Glutamatergic neuron (in vitro differentiated cells): ENCODE results near the gene DDX54. TPM values are rescaled to one million over a fixed set of nuclear protein-coding genes. Genes with fewer than 3 reads are reported as not detected.
"Not testable (repeated sequence)": the region's sequence is repeated elsewhere in the genome, so short reads cannot be mapped to it uniquely, and the experiment has no call there.

Source experiments
- DNase-seq: peaks from one replicate; pipeline ENCODE4 v3.0.0; 2022
- H3K27ac Mint-ChIP-seq: one replicate; pipeline ENCODE4 v1.8.0; 2020; ENCODE audit warnings: mild to moderate bottlenecking, mixed read lengths, inconsistent platforms; ENCODE audit not compliant: unreplicated experiment
- H3K27me3 Mint-ChIP-seq: one replicate; pipeline ENCODE4 v1.8.0; 2020; ENCODE audit warnings: mild to moderate bottlenecking, moderate library complexity, mixed read lengths, inconsistent platforms; ENCODE audit not compliant: unreplicated experiment
- H3K36me3 Mint-ChIP-seq: one replicate; pipeline ENCODE4 v1.8.0; 2020; ENCODE audit warnings: mild to moderate bottlenecking, mixed read lengths, inconsistent platforms; ENCODE audit not compliant: unreplicated experiment
- H3K4me1 Mint-ChIP-seq: one replicate; pipeline ENCODE4 v1.8.0; 2020; ENCODE audit warnings: mild to moderate bottlenecking, low read depth, mixed read lengths, inconsistent platforms; ENCODE audit not compliant: unreplicated experiment
- H3K4me3 Mint-ChIP-seq: one replicate; pipeline ENCODE4 v1.8.0; 2020; ENCODE audit warnings: mild to moderate bottlenecking, mixed read lengths, inconsistent platforms; ENCODE audit not compliant: unreplicated experiment
- H3K9me3 Mint-ChIP-seq: one replicate; pipeline ENCODE4 v1.8.0; 2020; ENCODE audit warnings: mild to moderate bottlenecking, moderate library complexity, mixed read lengths, inconsistent platforms; ENCODE audit not compliant: unreplicated experiment
- CTCF ChIP-seq: fragments of 200-600 bp; sonication (generic); IDR thresholded peaks from one replicate; pipeline ENCODE4 v1.5.0; 2021; ENCODE audit not compliant: partially characterized antibody, unreplicated experiment
- total RNA-seq: library from RNA; stranded (reverse); fragmentation: NEBNext Ultra II Directional; extraction: Animal tissue kit (Norgen Biotek cat#: 25700); gene quantifications from one replicate; pipeline ENCODE4 v1.2.1, GENCODE V29; 2021; ENCODE audit not compliant: unreplicated experiment

DDX54 gene
- total RNA-seq, 1 donor from 2014 or later, result 16.9 TPM

- TF ChIP-seq CTCF, result no peak
- no peak overlapping the region for H3K27ac Mint-ChIP-seq
- no peak overlapping the region for H3K4me3 Mint-ChIP-seq
- no peaks in the 10 kb centered on the region for H3K9me3 Mint-ChIP-seq
- H3K4me1 Mint-ChIP-seq, result peaks cover 3% of the 10 kb centered on the region
- H3K36me3 Mint-ChIP-seq, result no peaks in the 10 kb centered on the region
- H3K27me3 Mint-ChIP-seq, result no peaks in the 10 kb centered on the region
- no peak for DNase-seq
Measured at GRCh38 chr12:113214895-113215400, 29.7 kb upstream of the DDX54 start.

GRCh38 chr12:113211160-113211559 lies 25.9 kb upstream of the DDX54 start:
- no peak for DNase-seq
- peaks cover 6% of the 10 kb centered on the region for H3K36me3 Mint-ChIP-seq
- peaks cover 4% of the 10 kb centered on the region for H3K27me3 Mint-ChIP-seq
- H3K4me3 Mint-ChIP-seq, result no peak overlapping the region
- peaks cover 5% of the 10 kb centered on the region for H3K4me1 Mint-ChIP-seq
- no peak for TF ChIP-seq CTCF
- no peak overlapping the region for H3K27ac Mint-ChIP-seq
- peaks cover 3% of the 10 kb centered on the region for H3K9me3 Mint-ChIP-seq

GRCh38 chr12:113208041-113208934 lies 23.0 kb upstream of the DDX54 start:
- peaks cover 8% of the 10 kb centered on the region for H3K36me3 Mint-ChIP-seq
- DNase-seq, result no peak
- TF ChIP-seq CTCF, result no peak
- peaks cover 4% of the 10 kb centered on the region for H3K27me3 Mint-ChIP-seq
- no peak overlapping the region for H3K27ac Mint-ChIP-seq
- no peak overlapping the region for H3K4me3 Mint-ChIP-seq
- peaks cover 4% of the 10 kb centered on the region for H3K9me3 Mint-ChIP-seq
- peaks cover 2% of the 10 kb centered on the region for H3K4me1 Mint-ChIP-seq

- peaks cover 4% of the 10 kb centered on the region for H3K27me3 Mint-ChIP-seq
- peaks cover 4% of the 10 kb centered on the region for H3K9me3 Mint-ChIP-seq
Measured at GRCh38 chr12:113207613-113208040, 22.3 kb upstream of the DDX54 start.

GRCh38 chr12:113206802-113207201 lies 21.5 kb upstream of the DDX54 start:
- H3K4me1 Mint-ChIP-seq, H3K9me3 Mint-ChIP-seq, DNase-seq, H3K27me3 Mint-ChIP-seq, H3K36me3 Mint-ChIP-seq, H3K4me3 Mint-ChIP-seq, H3K27ac Mint-ChIP-seq: not testable (repeated sequence)

More at GRCh38 chr12:113207613-113208040, 22.3 kb upstream of the DDX54 start:
- H3K36me3 Mint-ChIP-seq, result peaks cover 8% of the 10 kb centered on the region
- H3K27ac Mint-ChIP-seq, result no peak overlapping the region
- DNase-seq, result no peak
- no peak for TF ChIP-seq CTCF
- H3K4me3 Mint-ChIP-seq, result no peak overlapping the region
- H3K4me1 Mint-ChIP-seq, result peaks cover 2% of the 10 kb centered on the region
